LNCAP (cell line): Measurements from ENCODE around the gene F8.

Experiments
- CTCF ChIP-seq: fragments of 450-650 bp; IDR thresholded peaks from 2 replicates; pipeline ENCODE4 v1.5.1; 2017; ENCODE audit warnings: mild to moderate bottlenecking

The F8 gene

GRCh38 chrX:154799556-154800348, 222.8 kb downstream of the F8 start:
- no peak for TF ChIP-seq CTCF

- TF ChIP-seq CTCF = no peak
Observed at GRCh38 chrX:154797006-154797405, 225.5 kb downstream of the F8 start.

GRCh38 chrX:154795016-154795415, 227.5 kb downstream of the F8 start:
- TF ChIP-seq CTCF = no peak

GRCh38 chrX:154793084-154793795, 229.3 kb downstream of the F8 start:
- TF ChIP-seq CTCF = no peak

GRCh38 chrX:154791939-154792338, 230.6 kb downstream of the F8 start:
- no peak for TF ChIP-seq CTCF

GRCh38 chrX:154791467-154791866, 231.1 kb downstream of the F8 start:
- TF ChIP-seq CTCF = no peak
